PC-3 (cell line): ENCODE results near the gene ATG9A. TPM values are rescaled to one million over a fixed set of nuclear protein-coding genes. Genes with fewer than 3 reads are reported as not detected.

Experiments
- ATAC-seq: fragments of 200-7000 bp; cut with Tn5 transposase; 2 replicates; pipeline ENCODE4 v1.9.1; 2020; ENCODE audit warnings: mild to moderate bottlenecking, moderate library complexity
- BruUV-seq: library from RNA; stranded (reverse); fragments of 400-500 nt; replicated peaks from 2 replicates; lab custom pipeline; 2021; lab: Mats Ljungman, UMichigan
- CTCF ChIA-PET: fragments of 300-600 bp; sonication (Branson Sonifier 250); formaldehyde crosslinking; loops from one replicate; lab custom pipeline; 2022; ENCODE audit warnings: antibody characterized with exemption; lab: Charles Lee
- POLR2A ChIA-PET: fragments of 300-600 bp; sonication (Branson Sonifier 250); formaldehyde crosslinking; loops from one replicate; lab custom pipeline; 2022; ENCODE audit warnings: antibody characterized with exemption; ENCODE audit not compliant: unreplicated experiment; lab: Charles Lee
- DNase-seq: peaks from one replicate; pipeline ENCODE4 v3.0.0-alpha.2; 2015
- H2AFZ ChIP-seq: fragments of 300-600 bp; sonication (generic); 2 replicates; pipeline ENCODE4 v1.6.0; 2016; ENCODE audit warnings: antibody characterized with exemption, low read length
- H3F3A ChIP-seq: fragments of 300-600 bp; sonication (generic); one replicate; pipeline ENCODE4 v1.6.0; 2017; ENCODE audit warnings: antibody characterized with exemption, low read length, control low read depth, mild to moderate bottlenecking; ENCODE audit not compliant: unreplicated experiment
- H3K27ac ChIP-seq: fragments of 300-600 bp; sonication (generic); 2 replicates; pipeline ENCODE4 v1.5.1; 2016; ENCODE audit warnings: mild to moderate bottlenecking, low read length
- H3K27me3 ChIP-seq: fragments of 300-600 bp; sonication (generic); 2 replicates; pipeline ENCODE4 v1.6.1; 2016; ENCODE audit warnings: low read length, mixed read lengths
- H3K36me3 ChIP-seq: fragments of 300-600 bp; sonication (generic); 2 replicates; pipeline ENCODE4 v1.6.1; 2016; ENCODE audit warnings: low read depth, mixed run types, low read length, mixed read lengths
- H3K4me1 ChIP-seq: fragments of 300-600 bp; sonication (generic); 2 replicates; pipeline ENCODE4 v1.5.1; 2016; ENCODE audit warnings: low read length; ENCODE audit not compliant: insufficient read depth
- H3K4me2 ChIP-seq: fragments of 300-600 bp; sonication (generic); 2 replicates; pipeline ENCODE4 v1.6.0; 2016; ENCODE audit warnings: low read length
- H3K4me3 ChIP-seq: fragments of 300-600 bp; sonication (generic); 2 replicates; pipeline ENCODE4 v1.5.1; 2016; ENCODE audit warnings: mild to moderate bottlenecking, low read length, mixed read lengths
- H3K79me2 ChIP-seq: fragments of 300-600 bp; sonication (generic); 2 replicates; pipeline ENCODE4 v1.6.1; 2017; ENCODE audit warnings: low read length, mixed read lengths
- H3K9ac ChIP-seq: fragments of 300-600 bp; sonication (generic); 2 replicates; pipeline ENCODE4 v1.6.0; 2016; ENCODE audit warnings: mild to moderate bottlenecking, low read length
- H3K9me2 ChIP-seq: fragments of 300-600 bp; sonication (generic); replicated peaks from 2 replicates; pipeline ENCODE4 v1.6.1; 2016; ENCODE audit warnings: mixed run types, low read length, mixed read lengths
- H3K9me3 ChIP-seq: fragments of 300-600 bp; sonication (generic); 2 replicates; pipeline ENCODE4 v1.6.1; 2016; ENCODE audit warnings: low read length, mixed read lengths
- H4K20me1 ChIP-seq: fragments of 300-600 bp; sonication (generic); 2 replicates; pipeline ENCODE4 v1.6.1; 2016; ENCODE audit warnings: low read length, mixed read lengths
- EZH2 ChIP-seq: fragments of 300-600 bp; sonication (generic); IDR thresholded peaks from one replicate; pipeline ENCODE4 v1.6.1; 2017; ENCODE audit warnings: antibody characterized with exemption, mild to moderate bottlenecking, low read length; ENCODE audit not compliant: unreplicated experiment
- EZH2phosphoT487 ChIP-seq: fragments of 300-600 bp; sonication (generic); IDR thresholded peaks from 2 replicates; pipeline ENCODE4 v1.6.1; 2018; ENCODE audit warnings: mild to moderate bottlenecking, antibody characterized with exemption, low read length, borderline replicate concordance
- intact Hi-C: fragments of 100-400 bp; cut with micrococcal nuclease; formaldehyde crosslinking; loops from 2 replicates; pipeline ENCODE4 v1.9.0; 2023
- total RNA-seq: library from RNA; depleted of rRNA; stranded (reverse); fragments of >200 nt; gene quantifications from 2 replicates; pipeline ENCODE4 v1.2.3, GENCODE V29; 2014
- TF ChIP-seq, protein P1 (sequence below): fragments of 300-600 bp; sonication (generic); conservative IDR thresholded peaks from 2 replicates; pipeline ENCODE4 v1.5.1; 2017; ENCODE audit warnings: antibody characterized with exemption, low read depth, mild to moderate bottlenecking, low read length

The ATG9A gene
- total RNA-seq, 1 experiment from 2014 or later = 59.6 TPM

DNA sequence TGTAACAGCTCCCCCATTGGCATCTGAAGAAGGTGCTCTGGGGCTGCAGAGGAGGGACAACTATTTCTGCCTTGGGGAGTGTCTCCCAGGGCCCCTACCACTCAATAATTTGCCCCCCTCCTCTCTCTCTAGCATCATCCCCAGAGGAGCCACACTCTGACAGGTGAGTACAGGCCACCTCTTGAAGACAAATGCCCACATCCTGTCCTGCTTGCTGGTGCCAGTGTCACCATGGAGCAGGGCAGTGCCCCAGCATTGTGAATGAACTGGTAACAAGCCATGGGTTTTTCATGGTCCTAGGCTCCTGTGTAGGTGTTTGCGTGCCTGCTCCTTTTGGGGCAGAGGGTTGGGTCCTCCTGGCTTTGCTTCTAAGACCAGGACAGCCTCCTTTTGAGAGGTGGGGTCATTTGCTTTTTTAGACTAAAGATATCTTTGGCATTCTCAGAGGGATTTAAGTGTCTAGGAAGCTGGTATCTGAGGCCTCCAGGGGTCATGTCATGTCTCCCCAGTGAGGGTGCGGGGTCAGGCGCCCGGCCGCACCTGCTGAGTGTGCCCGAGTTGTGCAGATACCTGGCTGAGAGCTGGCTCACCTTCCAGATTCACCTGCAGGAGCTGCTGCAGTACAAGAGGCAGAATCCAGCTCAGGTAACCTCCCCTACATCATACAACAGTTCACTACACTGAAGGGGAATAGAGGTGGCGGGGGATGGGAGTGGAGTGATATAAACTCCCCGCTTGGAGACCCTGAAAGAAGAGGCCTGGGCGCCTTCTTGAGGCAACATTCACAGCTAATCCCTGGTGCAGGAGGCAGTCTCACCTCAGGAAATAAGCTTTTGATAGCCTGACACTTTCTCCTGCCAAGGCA lies 49.6 kb downstream of the ATG9A start:
- no TSS peak for BruUV-seq
- POLR2A ChIA-PET = no interaction called here

DNA sequence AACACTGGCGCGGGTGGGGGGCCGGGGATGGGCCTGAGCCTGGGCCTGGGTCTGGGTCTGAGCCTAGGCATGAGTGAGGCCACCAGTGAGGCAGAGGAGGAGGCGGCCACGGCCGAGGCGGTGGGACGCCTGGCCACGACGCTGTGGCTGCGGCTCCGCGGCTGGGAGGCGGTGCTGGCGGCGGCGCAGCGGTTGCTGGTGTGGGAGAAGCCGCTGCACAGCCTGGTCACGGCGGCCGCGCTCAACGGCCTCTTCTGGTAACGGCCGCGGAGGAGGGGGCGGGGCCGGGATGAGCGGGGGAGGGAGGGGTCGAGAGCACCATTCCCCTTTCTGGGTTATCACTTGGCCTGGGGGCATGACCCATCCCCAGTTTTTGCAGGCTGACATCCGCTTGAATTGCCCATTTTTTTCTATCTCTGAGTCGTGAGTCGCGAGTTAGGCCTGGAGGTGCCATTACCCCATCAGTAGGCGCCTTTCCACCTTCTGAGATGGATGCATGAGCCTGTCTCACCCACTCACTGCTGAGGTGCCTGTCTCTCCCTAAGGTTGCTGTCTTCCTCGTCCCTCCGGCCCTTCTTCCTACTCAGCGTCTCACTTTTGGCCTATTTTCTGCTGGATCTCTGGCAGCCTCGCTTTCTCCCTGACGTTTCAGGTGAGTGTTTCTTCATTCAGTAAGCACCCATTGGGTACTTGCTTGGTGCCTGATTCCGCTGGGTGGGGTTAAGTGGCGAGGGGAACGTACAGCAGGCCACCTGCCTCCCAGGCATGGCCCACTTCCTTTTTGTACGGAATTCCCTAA lies 50.9 kb downstream of the ATG9A start:
- H2AFZ ChIP-seq = peak overlapping the region; percentile 81
- peaks cover 24% of the 10 kb centered on the region for H3K4me1 ChIP-seq
- peaks cover 4% of the 10 kb centered on the region; the same call in 1 of the 2 replicates for H4K20me1 ChIP-seq
- peaks cover 50% of the 10 kb centered on the region for H3K79me2 ChIP-seq
- BruUV-seq = no TSS peak
- ATAC-seq (peak; percentile 11), DNase-seq (peak; percentile 13)
- H3K27me3 ChIP-seq = no peaks in the 10 kb centered on the region
- H3F3A ChIP-seq = peaks cover 5% of the 10 kb centered on the region
- CTCF ChIA-PET = no interaction called here
- H3K9ac ChIP-seq = peak overlapping the region; percentile 87
- peak overlapping the region; percentile 83 for H3K4me3 ChIP-seq
- peak overlapping the region; percentile 14; the same call in 1 of the 2 replicates for H3K27ac ChIP-seq
- peaks cover 26% of the 10 kb centered on the region; the same call in 1 of the 2 replicates for H3K36me3 ChIP-seq
- no peak for TF ChIP-seq EZH2phosphoT487
- TF ChIP-seq, protein P1, sequence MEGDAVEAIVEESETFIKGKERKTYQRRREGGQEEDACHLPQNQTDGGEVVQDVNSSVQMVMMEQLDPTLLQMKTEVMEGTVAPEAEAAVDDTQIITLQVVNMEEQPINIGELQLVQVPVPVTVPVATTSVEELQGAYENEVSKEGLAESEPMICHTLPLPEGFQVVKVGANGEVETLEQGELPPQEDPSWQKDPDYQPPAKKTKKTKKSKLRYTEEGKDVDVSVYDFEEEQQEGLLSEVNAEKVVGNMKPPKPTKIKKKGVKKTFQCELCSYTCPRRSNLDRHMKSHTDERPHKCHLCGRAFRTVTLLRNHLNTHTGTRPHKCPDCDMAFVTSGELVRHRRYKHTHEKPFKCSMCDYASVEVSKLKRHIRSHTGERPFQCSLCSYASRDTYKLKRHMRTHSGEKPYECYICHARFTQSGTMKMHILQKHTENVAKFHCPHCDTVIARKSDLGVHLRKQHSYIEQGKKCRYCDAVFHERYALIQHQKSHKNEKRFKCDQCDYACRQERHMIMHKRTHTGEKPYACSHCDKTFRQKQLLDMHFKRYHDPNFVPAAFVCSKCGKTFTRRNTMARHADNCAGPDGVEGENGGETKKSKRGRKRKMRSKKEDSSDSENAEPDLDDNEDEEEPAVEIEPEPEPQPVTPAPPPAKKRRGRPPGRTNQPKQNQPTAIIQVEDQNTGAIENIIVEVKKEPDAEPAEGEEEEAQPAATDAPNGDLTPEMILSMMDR = no peak
- no peak for TF ChIP-seq EZH2
- H3K9me2 ChIP-seq = no peaks in the 10 kb centered on the region
- peak overlapping the region; percentile 98 for H3K4me2 ChIP-seq
- intact Hi-C loops = loop anchor here (5.0 kb wide), 1 partner anchor 119 kb away; no protein-coding TSS in a partner anchor
- POLR2A ChIA-PET = no interaction called here
- H3K9me3 ChIP-seq = no peaks in the 10 kb centered on the region

More for the DNA sequence above, 49.6 kb downstream of the ATG9A start:
- Histone ChIP-seq H4K20me1 (peaks cover 4% of the 10 kb centered on the region; the same call in 1 of the 2 replicates), H3K4me1 (peaks cover 24% of the 10 kb centered on the region), H3K9ac (no peak overlapping the region), H3F3A (peaks cover 5% of the 10 kb centered on the region), H3K9me2 (no peaks in the 10 kb centered on the region), H3K4me2 (peak overlapping the region; percentile 98), H3K79me2 (peaks cover 42% of the 10 kb centered on the region), H3K9me3 (no peaks in the 10 kb centered on the region), H2AFZ (no peak overlapping the region), H3K27me3 (no peaks in the 10 kb centered on the region), H3K27ac (no peak overlapping the region), H3K36me3 (peaks cover 17% of the 10 kb centered on the region; the same call in 1 of the 2 replicates), H3K4me3 (peak overlapping the region; percentile 83)
- DNase-seq = no peak
- intact Hi-C loops = loop anchor here (5.0 kb wide), 1 partner anchor 117 kb away; no protein-coding TSS in a partner anchor
- ATAC-seq = no peak
- CTCF ChIA-PET = no interaction called here
- TF ChIP-seq EZH2phosphoT487 (no peak), EZH2 (no peak)
- TF ChIP-seq, protein P1 = no peak
